ENCODE data around the gene SLC39A11.

DNA sequence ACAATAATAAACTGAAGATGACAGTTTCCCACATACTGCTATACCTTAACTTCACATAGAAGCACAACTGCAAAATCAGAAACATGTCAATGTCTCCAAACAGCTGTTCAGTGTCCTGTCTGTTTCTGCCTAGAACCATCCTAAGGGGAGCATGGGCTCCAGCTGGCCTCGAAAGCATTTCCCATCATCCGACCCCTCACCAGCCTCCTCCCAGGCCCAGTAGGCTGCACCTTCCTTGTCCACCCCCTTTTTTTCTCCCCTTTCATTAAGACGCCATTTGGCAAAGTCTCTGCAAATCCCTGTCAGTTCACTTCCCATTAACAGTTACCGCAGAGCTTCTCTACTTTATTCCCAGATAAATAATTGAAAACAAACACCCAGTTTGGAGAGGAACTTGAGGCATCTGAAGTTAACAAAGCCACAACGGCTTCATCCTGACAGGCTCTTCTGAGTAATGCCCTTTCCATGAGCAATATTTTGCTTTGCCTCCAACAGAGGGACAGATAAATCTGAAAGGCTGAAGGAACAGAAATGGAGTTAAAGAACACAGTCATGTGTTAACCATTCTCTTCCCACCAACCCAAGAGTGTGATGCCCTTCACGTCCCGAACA is 65.3 kb downstream of the SLC39A11 start:
- TF ChIP-seq, protein P1, sequence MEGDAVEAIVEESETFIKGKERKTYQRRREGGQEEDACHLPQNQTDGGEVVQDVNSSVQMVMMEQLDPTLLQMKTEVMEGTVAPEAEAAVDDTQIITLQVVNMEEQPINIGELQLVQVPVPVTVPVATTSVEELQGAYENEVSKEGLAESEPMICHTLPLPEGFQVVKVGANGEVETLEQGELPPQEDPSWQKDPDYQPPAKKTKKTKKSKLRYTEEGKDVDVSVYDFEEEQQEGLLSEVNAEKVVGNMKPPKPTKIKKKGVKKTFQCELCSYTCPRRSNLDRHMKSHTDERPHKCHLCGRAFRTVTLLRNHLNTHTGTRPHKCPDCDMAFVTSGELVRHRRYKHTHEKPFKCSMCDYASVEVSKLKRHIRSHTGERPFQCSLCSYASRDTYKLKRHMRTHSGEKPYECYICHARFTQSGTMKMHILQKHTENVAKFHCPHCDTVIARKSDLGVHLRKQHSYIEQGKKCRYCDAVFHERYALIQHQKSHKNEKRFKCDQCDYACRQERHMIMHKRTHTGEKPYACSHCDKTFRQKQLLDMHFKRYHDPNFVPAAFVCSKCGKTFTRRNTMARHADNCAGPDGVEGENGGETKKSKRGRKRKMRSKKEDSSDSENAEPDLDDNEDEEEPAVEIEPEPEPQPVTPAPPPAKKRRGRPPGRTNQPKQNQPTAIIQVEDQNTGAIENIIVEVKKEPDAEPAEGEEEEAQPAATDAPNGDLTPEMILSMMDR (conservative IDR thresholded peaks at IDR 0.05; ENCODE audit: low read length) = no peak
- no peak for TF ChIP-seq EZH2phosphoT487 (IDR thresholded peaks at IDR 0.05; ENCODE audit: borderline replicate concordance, low read depth, low read length)

Data from OCI-LY7 (cell line).